Left cardiac atrium (tissue), 4 donors: ENCODE results near the gene RUNDC1. TPM values are rescaled to one million over a fixed set of nuclear protein-coding genes. Genes with fewer than 3 reads are reported as not detected.
A peak's percentile ranks its signal among the peaks of the same experiment; 100 is the strongest.
"Not testable (repeated sequence)": the region's sequence is repeated elsewhere in the genome, so short reads cannot be mapped to it uniquely, and the experiment has no call there.

Experiments used
- ATAC-seq, 2 donors: fragments of 200-7000 bp; cut with Tn5 transposase; one replicate each; pipeline ENCODE4 v1.9.1; 2020; ENCODE audit warnings: mild to moderate bottlenecking in 2 of 2, moderate library complexity in 2 of 2
- DNase-seq: peaks from one replicate; pipeline ENCODE4 v3.0.0-alpha.2; 2020
- intact Hi-C, 2 donors: fragments of 100-400 bp; cut with DNase I; formaldehyde crosslinking; loops; one replicate each; pipeline versions ENCODE4 v1.14.1 to v1.15.1; 2022 to 2023
- total RNA-seq, 2 donors: library from RNA; stranded (reverse); fragmentation: NEBNext Ultra II Directional; extraction: Animal tissue kit (Norgen Biotek cat#: 25700); gene quantifications; one replicate each; pipeline ENCODE4 v1.2.1, GENCODE V29; 2021
- donor health status: DM: no; HTN: yes; CAD: no.
- donor health status: DM: no; HTN: yes; CAD: no; lungs with severe emphysema.
- donor health status: DM: yes; HTN: yes; CAD: no.
- donor health status: Dilated cardiomyopathy.

RUNDC1 gene
- total RNA-seq, 2 donors from 2014 or later, result 9.3 to 14.5 TPM

DNA sequence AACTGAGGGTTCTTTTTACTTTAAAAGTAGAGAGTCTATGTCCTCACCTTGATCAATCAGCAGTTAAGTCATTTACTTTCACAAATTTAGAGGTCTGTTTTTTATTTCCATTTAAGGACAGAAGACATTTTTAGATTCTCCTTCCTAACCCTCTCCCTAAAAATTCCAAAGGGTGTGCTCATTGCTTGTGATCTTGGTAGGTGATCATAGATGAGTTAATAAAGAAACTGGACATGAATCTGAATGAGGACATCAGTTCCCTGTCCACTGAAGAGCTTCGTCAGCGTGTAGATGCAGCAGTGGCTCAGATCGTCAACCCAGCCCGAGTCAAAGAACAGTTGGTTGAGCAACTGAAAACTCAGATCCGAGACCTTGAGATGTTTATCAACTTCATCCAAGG is 8.8 kb downstream of the RUNDC1 start:
- ATAC-seq, result no peak
- intact Hi-C loops, result no loop called here
- no peak for DNase-seq

DNA sequence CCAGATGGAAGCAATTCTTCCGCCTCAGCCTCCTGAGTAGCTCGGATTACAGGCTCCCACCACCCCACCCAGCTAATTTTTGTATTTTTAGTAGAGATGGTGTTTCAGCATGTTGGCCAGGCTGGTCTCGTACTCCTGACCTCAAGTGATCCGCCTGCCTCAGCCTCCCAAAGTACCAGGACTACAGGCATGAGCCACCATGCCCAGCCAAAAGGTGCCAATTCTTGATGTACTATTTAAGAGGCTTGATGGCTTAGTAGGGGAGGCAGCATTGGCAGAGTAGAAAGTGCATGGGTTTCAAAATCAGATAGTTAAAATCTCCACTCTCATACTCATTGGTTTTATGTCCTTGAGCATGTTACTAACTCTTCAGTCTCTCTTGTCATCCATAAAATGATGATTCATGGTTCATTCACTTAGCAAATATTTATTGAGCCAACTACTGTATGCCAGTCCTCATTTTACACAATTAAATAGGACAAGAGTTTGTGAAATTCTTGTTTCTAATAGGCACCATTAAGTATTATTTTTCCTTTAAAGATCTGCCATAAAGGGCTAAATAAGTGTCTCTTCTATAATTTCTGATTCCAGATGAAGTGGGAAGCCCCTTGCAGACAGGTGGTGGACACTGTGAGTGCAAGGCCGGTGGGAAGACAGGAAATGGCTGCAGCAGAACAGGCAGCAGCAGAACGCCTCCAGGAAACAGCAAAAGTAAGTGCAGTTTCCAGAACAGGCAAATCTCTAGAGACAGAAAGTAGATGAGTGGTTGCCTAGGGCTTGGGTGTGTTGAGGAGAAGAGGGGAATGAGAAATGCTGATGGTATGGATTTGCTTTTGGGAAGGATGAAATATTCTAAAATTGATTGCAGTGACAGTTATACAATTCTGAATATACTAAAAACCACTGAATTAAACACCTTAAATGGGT is 9.6 kb downstream of the RUNDC1 start:
- intact Hi-C loops, result no loop called here
- ATAC-seq (no peak), DNase-seq (no peak)

DNA sequence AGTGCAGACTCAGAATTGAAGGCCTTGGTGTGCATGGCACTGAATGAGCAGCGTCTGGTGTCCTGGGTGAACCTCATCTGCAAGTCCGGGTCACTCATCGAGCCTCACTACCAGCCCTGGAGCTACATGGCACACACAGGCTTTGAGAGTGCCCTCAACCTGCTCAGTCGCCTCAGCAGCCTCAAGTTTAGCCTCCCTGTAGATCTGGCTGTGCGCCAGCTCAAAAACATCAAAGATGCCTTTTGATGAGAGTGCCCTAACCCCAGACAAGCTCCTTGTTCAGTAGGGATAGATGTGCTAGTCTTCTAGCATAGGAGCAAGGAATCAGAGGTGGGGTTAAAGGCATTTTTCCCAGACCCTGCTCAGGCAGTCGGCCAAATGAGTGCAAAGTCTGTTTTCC is 11.1 kb downstream of the RUNDC1 start:
- no peak for DNase-seq
- intact Hi-C loops, result no loop called here
- ATAC-seq, result no peak

DNA sequence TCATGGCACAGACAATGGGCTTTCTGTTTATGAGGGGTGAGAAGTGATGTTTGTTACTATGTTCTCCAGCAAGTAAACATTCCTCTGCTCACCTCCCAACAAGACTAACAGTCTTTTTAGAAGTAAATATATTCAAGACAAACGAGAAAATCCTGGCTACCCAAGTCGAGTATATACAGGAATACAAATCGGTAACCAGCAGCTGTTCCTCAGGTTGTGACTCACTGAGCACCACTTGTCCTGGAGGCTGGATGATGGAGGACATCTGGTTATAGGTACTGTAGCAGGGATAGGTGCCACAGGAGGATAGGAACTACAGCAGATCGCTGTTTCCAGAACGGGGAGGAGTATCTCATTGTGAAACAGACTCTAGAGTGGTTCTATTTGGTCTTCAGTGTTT is 12.5 kb downstream of the RUNDC1 start:
- ATAC-seq, result no peak
- DNase-seq, result no peak

DNA sequence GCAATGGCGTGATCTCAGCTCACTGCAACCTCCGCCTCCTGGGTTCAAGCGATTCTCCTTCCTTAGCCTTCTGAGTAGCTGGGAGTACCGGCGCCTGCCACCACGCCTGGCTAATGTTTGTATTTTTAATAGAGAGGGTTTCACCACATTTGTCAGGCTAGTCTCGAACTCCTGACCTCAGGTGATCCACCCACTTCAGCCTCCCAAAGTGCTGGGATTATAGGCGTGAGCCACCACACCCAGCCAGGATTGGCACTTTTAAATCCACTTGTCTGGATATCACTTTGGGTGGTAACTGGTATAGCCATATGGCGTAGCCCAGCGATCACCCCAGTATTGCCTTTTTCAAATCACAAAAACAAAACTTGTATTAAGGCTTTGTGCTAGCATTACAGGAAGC is 13.5 kb downstream of the RUNDC1 start:
- intact Hi-C loops, ATAC-seq, DNase-seq: not testable (repeated sequence)

More for the DNA sequence above, 12.5 kb downstream of the RUNDC1 start:
- intact Hi-C loops, result no loop called here

DNA sequence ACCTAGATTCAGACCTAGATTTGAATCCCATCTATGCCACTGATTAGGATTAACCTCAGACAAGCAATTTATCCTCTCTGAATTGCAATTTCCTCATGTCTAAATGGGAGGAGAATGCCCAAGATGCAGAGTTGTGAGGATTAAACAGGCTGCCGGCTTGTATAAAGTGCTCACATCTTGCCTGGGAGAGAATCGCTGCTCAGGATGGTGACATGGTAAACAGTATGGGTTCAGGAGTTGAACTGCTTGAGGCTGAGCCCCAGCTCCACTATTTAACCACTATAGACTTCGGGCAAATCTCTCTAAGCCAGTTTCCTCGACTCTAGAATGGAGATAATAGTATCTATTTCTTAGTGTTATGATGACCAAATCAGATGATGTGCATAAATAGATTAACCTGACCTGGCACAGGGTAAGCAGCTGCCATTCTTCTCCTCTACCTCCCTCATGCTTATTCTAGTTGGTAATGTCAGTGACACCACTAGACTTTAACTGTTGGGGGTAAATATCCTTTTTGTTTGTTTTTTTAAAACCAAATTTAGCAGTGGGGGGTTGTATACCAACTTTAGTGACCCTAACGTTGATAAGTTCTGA is 17.1 kb downstream of the RUNDC1 start:
- no peak for DNase-seq
- ATAC-seq, result peak in 1 of 2 donors; percentile 2
- intact Hi-C loops, result no loop called here

DNA sequence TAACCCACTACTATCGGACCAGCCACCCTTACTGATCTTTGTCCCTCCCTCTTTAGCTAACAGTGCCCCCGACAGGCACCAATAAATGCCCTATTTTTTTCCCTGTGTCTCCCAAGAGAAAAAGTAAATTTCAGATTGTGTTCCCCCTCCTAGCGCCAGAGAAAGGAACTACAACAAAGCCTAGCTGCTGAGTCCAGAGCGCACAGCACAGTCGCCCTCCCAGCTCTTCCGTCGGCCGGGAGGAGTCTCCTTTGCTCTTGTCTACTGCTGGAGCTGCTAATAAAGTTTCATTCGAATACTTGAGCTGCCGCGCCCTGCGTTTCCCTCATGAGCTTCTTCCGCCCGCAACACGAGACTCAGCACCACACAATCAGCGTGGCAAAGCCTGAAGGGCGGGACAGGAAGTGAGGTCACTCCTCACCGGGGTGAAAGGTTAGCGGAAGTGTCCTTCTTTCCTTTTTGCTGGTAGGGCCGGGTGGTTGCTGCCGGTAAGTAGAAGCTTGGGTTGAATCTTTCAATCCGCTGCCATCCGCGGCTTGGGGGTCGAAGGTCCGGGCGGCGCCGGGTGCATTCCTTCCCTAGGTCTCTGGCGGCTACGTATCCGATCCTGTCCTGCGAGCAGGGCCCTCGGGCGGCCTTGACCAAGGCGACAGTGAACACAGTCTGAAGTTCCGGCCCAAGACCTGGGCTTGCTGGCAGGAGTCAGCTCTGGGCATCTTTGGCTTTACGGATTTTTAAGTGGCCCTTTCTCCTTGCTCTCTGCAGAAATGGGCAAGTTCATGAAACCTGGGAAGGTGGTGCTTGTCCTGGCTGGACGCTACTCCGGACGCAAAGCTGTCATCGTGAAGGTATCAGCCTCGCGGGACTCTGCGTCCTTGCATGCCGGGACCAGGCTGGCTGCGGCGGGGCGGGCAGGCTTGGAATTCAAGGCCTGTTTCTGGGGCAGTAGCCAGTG is 17.9 kb downstream of the RUNDC1 start, which contains the start of gene RPL27:
Gene RPL27, plus strand, starts transcription at position 436 of the 955 bp plus-strand sequence. Its CDS starts 332 bp downstream, at position 768.
- DNase-seq, result peak; percentile 98
- peak; percentile 98 to 99 for ATAC-seq
- intact Hi-C loops, result no loop called here

DNA sequence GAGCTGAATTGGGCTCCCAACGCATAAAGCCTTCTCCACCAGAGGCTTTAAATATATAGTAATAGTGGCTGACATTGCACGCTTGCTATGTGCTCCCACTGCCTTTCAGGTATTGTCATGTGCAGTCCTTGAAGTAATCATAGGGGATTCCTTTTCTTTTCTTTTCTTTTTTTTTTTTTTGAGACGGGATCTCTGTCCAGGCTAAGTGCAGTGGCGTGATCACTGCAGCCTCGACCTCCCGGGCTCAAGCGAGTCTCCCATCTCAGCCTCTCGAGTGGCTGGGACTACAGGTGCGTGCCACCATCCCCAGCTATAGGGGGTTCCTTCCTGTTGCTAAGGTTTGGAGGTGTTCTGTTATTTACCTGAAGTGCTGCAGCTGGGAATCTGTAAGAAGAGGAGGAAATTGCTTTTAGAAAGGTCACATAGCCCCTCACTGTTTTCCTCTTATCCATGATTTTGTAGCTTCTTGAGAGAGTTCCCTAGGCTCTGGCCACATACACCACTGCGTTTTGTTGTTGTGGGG is 18.7 kb downstream of the RUNDC1 start:
- peak; percentile 9 for DNase-seq
- ATAC-seq, result no peak
- intact Hi-C loops, result no loop called here

DNA sequence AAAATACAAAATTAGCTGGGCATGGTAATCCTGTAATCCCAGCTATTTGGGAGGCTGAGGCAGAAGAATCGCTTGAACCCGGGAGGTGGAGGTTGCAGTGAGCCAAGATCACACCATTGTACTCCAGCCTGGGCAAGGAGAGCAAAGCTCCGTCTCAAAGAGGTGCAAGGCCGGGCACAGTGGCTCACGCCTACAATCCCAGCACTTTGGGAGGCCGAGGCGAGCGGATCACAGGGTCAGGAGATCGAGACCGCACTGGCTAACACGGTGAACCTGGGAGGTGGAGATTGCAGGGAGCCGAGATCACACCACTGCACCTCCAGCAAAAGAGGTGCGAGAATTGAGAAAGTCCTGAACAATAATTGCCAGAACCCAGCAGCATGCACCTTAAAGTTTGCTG is 20.5 kb downstream of the RUNDC1 start:
- intact Hi-C loops, ATAC-seq: not testable (repeated sequence)
- peak; percentile 18 for DNase-seq

DNA sequence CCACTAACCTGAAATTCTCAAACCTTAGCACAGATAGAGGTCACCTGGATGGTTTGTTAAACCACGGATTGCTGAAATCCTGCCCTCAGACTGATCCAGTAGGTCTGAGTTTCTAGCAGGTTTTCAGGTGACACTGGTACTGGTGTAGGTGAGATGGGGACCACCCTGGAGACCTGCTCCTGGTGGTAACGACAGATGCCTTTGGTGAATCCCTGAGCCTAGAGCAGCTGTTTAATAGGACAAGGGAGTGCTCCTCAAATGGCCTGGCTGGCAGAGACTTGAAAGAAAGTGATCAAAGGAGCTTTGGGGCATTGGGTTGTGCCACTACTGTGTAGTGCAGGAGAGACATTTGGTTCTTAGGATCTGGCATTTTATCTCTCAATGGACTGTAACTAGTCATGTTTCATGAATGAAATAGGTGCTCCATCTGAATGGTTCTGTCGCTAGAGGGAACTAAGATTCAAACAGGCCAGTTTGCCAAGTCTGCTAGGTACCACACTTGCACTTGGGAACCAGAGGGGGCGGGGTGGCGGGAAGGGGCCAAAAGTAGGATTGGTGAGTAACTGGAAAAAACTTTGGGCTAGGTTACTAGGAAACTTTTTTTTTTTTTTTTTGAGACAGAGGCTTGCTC is 23.3 kb downstream of the RUNDC1 start:
- DNase-seq, result no peak
- ATAC-seq, result no peak
- intact Hi-C loops, result no loop called here

DNA sequence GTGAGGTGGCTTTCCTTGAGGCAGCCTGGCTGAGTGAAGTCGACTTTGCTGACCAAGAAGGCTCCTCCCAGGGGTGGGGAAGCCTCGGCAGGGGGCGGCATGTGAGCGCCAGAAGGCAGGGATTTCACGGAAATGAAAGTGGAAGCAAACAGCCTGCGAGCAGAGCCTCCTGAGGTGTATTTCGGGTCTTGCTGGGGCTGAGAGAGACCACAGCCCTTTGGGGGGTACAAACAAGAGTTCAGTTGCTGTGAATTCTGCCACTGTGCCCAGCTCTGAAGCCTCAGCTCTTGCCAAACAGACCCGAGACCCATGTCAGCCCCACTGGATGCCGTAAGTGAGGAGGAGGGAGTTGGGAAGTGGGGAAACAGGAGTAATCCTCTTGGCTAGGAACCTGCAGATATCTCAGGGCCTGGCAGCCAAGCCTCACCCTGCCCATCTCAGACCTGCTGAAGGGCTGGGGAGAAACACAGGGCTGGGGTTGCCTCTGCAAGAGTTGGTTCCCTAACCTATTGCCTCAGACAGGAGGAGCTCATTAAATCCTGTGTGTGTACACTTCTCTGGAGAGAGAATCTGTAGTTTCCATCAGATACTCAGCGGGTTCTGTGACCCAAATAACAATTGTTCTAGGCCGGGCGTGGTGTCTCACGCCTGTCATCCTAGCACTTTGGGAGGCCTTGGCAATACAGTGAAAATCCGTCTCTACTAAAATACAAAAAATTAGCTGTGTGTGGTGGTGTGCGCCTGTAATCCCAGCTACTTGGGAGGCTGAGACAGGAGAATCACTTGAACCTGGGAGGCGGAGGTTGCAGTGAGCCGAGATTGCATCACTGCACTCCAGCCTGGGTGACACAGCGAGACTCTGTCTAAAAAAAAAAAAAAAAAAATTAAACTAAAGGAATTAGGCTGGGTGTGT is 26.5 kb downstream of the RUNDC1 start, which contains the start of gene IFI35:
Gene IFI35, plus strand, starts transcription at position 146 of the 913 bp plus-strand sequence. Its CDS starts 164 bp downstream, at position 310.
- intact Hi-C loops, result loop anchor here in 1 of 2 donors (5.0 kb wide), 1 partner anchor 165 kb away; the partner anchor contains the start of gene NBR1

DNA sequence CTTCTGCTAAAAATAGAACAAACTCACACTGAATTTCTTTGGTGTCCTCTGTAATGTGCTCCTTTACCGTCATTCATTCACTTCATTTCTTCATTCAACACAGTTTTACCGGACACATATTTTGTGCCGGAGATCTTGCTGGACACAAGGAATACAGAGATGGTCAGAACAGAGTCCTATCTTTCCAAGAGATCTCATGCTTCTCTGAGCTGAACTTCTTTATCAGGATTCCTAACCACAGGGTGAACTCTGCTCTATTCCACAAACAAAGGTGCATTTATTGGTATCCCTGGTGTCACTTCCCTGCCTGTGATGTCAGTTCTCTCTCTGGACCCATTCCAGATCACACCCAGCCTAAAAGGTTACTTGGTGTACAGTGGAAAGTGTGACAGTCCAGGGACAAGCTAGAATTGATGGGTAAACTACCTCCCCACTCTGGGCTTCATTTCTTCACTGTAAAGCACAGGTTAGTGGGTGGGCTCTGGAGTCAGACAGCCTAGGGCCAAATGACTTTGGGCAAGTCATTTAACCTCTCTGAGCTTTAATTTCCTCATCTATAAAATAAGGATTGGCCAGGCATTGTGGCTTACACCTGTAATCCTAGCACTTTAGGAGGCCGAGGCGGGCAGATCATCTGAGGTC is 30.4 kb downstream of the RUNDC1 start:
- DNase-seq, result no peak
- ATAC-seq, result no peak
- intact Hi-C loops, result no loop called here

More for the DNA sequence above, 26.5 kb downstream of the RUNDC1 start, which contains the start of gene IFI35:
- DNase-seq, result peak; percentile 88
- ATAC-seq, result peak; percentile 92 to 96

DNA sequence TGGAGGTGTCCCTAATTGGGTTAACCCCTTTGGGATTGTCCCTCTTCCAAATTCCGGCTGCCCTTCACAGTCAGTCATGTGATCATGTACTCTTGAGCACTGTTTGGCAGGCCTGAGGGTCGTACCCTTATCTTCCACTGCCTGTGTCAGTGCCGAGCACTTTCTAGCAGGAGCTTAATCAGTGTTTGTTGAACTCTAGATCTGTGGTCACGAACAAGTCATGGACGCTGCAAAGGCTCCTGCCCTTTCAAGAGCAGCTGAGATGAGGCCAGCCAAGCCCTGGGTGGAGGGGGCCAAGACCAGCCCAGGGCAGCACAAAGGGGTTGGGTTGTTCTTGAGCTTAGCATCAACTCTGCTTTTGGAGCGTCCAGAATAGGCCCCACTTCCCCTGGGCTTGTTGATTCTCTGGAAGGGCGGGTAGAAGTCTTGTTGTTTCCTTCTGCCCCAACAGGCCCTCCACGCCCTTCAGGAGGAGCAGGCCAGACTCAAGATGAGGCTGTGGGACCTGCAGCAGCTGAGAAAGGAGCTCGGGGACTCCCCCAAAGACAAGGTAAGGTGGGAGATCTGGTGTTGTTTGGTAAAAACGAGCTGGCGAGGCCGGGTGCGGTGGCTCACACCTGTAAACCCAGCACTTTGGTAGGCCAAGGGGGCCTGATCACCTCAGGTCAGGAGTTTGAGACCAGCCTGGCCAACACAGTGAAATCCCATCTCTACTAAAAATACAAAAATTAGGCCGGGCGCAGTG is 31.5 kb downstream of the RUNDC1 start:
- intact Hi-C loops, result no loop called here
- ATAC-seq (peak in 1 of 2 donors; percentile 16), DNase-seq (peak; percentile 49)

DNA sequence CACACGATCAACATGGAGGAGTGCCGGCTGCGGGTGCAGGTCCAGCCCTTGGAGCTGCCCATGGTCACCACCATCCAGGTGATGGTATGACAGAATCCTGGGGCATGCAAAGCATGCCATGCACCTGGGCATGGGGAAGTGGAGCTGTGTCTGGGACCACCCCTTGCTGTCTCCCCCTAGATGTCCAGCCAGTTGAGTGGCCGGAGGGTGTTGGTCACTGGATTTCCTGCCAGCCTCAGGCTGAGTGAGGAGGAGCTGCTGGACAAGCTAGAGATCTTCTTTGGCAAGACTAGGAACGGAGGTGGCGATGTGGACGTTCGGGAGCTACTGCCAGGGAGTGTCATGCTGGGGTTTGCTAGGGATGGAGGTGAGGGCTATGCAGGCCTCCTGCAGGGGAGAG is 32.9 kb downstream of the RUNDC1 start:
- DNase-seq, result no peak
- intact Hi-C loops, result no loop called here
- no peak for ATAC-seq

DNA sequence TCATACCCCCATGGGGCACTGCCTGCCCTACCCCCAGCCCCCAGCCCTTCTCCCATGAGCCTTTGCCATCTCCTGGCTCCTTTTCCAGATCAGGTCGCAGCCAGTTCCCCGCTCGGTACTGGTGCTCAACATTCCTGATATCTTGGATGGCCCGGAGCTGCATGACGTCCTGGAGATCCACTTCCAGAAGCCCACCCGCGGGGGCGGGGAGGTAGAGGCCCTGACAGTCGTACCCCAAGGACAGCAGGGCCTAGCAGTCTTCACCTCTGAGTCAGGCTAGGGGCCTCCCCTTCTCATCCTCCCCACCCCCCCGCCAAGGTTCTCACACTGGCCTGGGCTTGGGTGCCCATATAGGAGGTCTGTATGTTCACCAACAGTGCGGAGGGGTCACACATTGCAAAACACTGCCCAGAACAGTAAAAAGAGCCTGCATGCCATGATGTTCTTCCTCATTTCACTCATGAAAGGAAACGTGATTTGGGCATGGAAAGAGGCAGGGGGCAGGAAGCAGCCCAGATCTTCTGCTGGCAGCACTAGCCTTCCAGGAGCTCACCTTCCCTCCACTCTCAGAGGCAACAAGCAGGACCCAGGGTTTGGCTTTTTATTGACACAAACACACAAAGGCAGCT is 33.8 kb downstream of the RUNDC1 start:
- ATAC-seq, result peak in 1 of 2 donors; percentile 24
- DNase-seq, result no peak
- intact Hi-C loops, result no loop called here
